ENCODE data around the gene STPG3.

GRCh38 chr9:137212520-137212919 is 38.6 kb upstream of the STPG3 start:
- no peak for TF ChIP-seq CTCF (IDR thresholded peaks at IDR 0.05)
- no peak for TF ChIP-seq JUND (IDR thresholded peaks at IDR 0.05)
- no peak for TF ChIP-seq EP300 (IDR thresholded peaks at IDR 0.05; ENCODE audit: borderline replicate concordance in 1 of 2, low read depth in 1 of 2, low read length in 1 of 2)
- TF ChIP-seq FOXM1 (IDR thresholded peaks at IDR 0.05; ENCODE audit: low read depth), result no peak
- TF ChIP-seq CHD2 (IDR thresholded peaks at IDR 0.05; ENCODE audit: low read length, partially characterized antibody), result no peak
- TF ChIP-seq MAX (IDR thresholded peaks at IDR 0.05; ENCODE audit: low read depth), result no peak

Data from SK-N-SH (cell line).